NT2/D1 (cell line): ENCODE measurements around the gene TMEM97.

ENCODE experiments used
- DNase-seq: peaks from one replicate; pipeline ENCODE4 v3.0.0-alpha.2; 2011; ENCODE audit warnings: low read depth, low spot score
- H3K27me3 ChIP-seq: 2 replicates; pipeline ENCODE4 v1.6.0; 2011; ENCODE audit warnings: mild to moderate bottlenecking; ENCODE audit not compliant: insufficient read length, insufficient read depth
- H3K36me3 ChIP-seq: 2 replicates; pipeline ENCODE4 v1.6.1; 2011; ENCODE audit warnings: mild to moderate bottlenecking, low read length, mixed read lengths; ENCODE audit not compliant: insufficient read depth, insufficient read length
- H3K4me1 ChIP-seq: 2 replicates; pipeline ENCODE4 v1.5.1; 2011; ENCODE audit not compliant: insufficient read depth, insufficient read length
- H3K4me3 ChIP-seq: 2 replicates; pipeline ENCODE4 v1.5.1; 2011; ENCODE audit warnings: low read depth; ENCODE audit not compliant: insufficient read length
- H3K9ac ChIP-seq: 2 replicates; pipeline ENCODE4 v1.6.0; 2011; ENCODE audit warnings: low read depth; ENCODE audit not compliant: insufficient read length
- H3K9me3 ChIP-seq: 2 replicates; pipeline ENCODE4 v1.5.1; 2011; ENCODE audit warnings: mild to moderate bottlenecking, low read length; ENCODE audit not compliant: insufficient read depth
- SUZ12 ChIP-seq: IDR thresholded peaks from 2 replicates; pipeline ENCODE4 v1.6.1; 2011; ENCODE audit not compliant: insufficient read length, insufficient read depth; ENCODE audit errors: extremely low read depth
- YY1 ChIP-seq: IDR thresholded peaks from 2 replicates; pipeline ENCODE4 v1.6.1; 2011; ENCODE audit not compliant: insufficient read length, insufficient read depth
- ZNF274 ChIP-seq: IDR thresholded peaks from 2 replicates; pipeline ENCODE4 v1.6.1; 2011; ENCODE audit warnings: mild to moderate bottlenecking, low read depth, low read length

Gene TMEM97

GRCh38 chr17:28317099-28317965 is 1.7 kb upstream of the TMEM97 start:
- Histone ChIP-seq H3K9ac (peak overlapping the region; percentile 98), H3K4me3 (peak overlapping the region; percentile 93)

GRCh38 chr17:28317966-28318758 is 838 bp upstream of the TMEM97 start:
- DNase-seq: no peak
- TF ChIP-seq ZNF274 (no peak), YY1 (no peak), SUZ12 (no peak)
- peak overlapping the region; percentile 98 for H3K9ac ChIP-seq
- H3K4me3 ChIP-seq: peak overlapping the region; percentile 93
- peaks cover 2% of the 10 kb centered on the region for H3K4me1 ChIP-seq
- H3K27me3 ChIP-seq: no peaks in the 10 kb centered on the region
- peaks cover 14% of the 10 kb centered on the region for H3K36me3 ChIP-seq
- H3K9me3 ChIP-seq: no peaks in the 10 kb centered on the region

More at GRCh38 chr17:28317099-28317965, 1.7 kb upstream of the TMEM97 start:
- no peak for TF ChIP-seq ZNF274
- TF ChIP-seq YY1: no peak
- no peak for TF ChIP-seq SUZ12
- H3K27me3 ChIP-seq: no peaks in the 10 kb centered on the region
- no peak for DNase-seq
- H3K9me3 ChIP-seq: no peaks in the 10 kb centered on the region
- peaks cover 10% of the 10 kb centered on the region for H3K36me3 ChIP-seq
- H3K4me1 ChIP-seq: peaks cover 2% of the 10 kb centered on the region

GRCh38 chr17:28319598-28319935 is 567 bp downstream of the TMEM97 start:
- Histone ChIP-seq H3K27me3 (no peaks in the 10 kb centered on the region), H3K9me3 (no peaks in the 10 kb centered on the region), H3K36me3 (peaks cover 19% of the 10 kb centered on the region), H3K4me3 (peak overlapping the region; percentile 93), H3K4me1 (peaks cover 2% of the 10 kb centered on the region), H3K9ac (peak overlapping the region; percentile 94)
- DNase-seq: no peak
- TF ChIP-seq YY1: no peak
- no peak for TF ChIP-seq SUZ12
- no peak for TF ChIP-seq ZNF274

GRCh38 chr17:28320215-28321061 is 1.4 kb downstream of the TMEM97 start:
- H3K9ac ChIP-seq: peak overlapping the region; percentile 94
- peaks cover 22% of the 10 kb centered on the region for H3K36me3 ChIP-seq
- peaks cover 2% of the 10 kb centered on the region for H3K4me1 ChIP-seq
- H3K4me3 ChIP-seq: peak overlapping the region; percentile 93
- H3K9me3 ChIP-seq: no peaks in the 10 kb centered on the region
- H3K27me3 ChIP-seq: no peaks in the 10 kb centered on the region
- TF ChIP-seq ZNF274: no peak
- no peak for TF ChIP-seq YY1
- no peak for TF ChIP-seq SUZ12
- no peak for DNase-seq

GRCh38 chr17:28324267-28324745 is 5.3 kb downstream of the TMEM97 start:
- no peak overlapping the region for H3K9ac ChIP-seq
- DNase-seq: no peak
- H3K4me3 ChIP-seq: no peak overlapping the region
- peaks cover 61% of the 10 kb centered on the region for H3K36me3 ChIP-seq
- TF ChIP-seq SUZ12 (no peak), ZNF274 (no peak), YY1 (no peak)
- H3K9me3 ChIP-seq: no peaks in the 10 kb centered on the region
- H3K4me1 ChIP-seq: peaks cover 2% of the 10 kb centered on the region
- H3K27me3 ChIP-seq: no peaks in the 10 kb centered on the region

- Histone ChIP-seq H3K4me1 (peaks cover 2% of the 10 kb centered on the region), H3K9me3 (no peaks in the 10 kb centered on the region), H3K36me3 (peaks cover 63% of the 10 kb centered on the region), H3K27me3 (no peaks in the 10 kb centered on the region), H3K9ac (no peak overlapping the region), H3K4me3 (no peak overlapping the region)
- no peak for DNase-seq
- no peak for TF ChIP-seq ZNF274
These were observed 5.8 kb downstream of the TMEM97 start for GRCh38 chr17:28324781-28325180.

GRCh38 chr17:28325211-28325610 is 6.2 kb downstream of the TMEM97 start:
- H3K9ac ChIP-seq: no peak overlapping the region
- H3K4me1 ChIP-seq: peaks cover 2% of the 10 kb centered on the region
- H3K27me3 ChIP-seq: no peaks in the 10 kb centered on the region
- H3K9me3 ChIP-seq: no peaks in the 10 kb centered on the region
- TF ChIP-seq ZNF274: no peak
- TF ChIP-seq YY1: no peak
- no peak for TF ChIP-seq SUZ12
- H3K36me3 ChIP-seq: peaks cover 63% of the 10 kb centered on the region
- H3K4me3 ChIP-seq: no peak overlapping the region
- no peak for DNase-seq
